Hepatocyte (in vitro differentiated cells): ENCODE measurements around the gene ERICH2.

Experiments
- CTCF ChIP-seq: fragments of 200-600 bp; sonication (generic); IDR thresholded peaks from 2 replicates; pipeline ENCODE4 v1.5.1; 2016; ENCODE audit warnings: antibody characterized with exemption, mild to moderate bottlenecking; ENCODE audit not compliant: poor library complexity
- EZH2 ChIP-seq: fragments of 200-600 bp; sonication (generic); IDR thresholded peaks from 2 replicates; pipeline ENCODE4 v1.6.1; 2016; ENCODE audit warnings: antibody characterized with exemption, mild to moderate bottlenecking, borderline replicate concordance
- EZH2phosphoT487 ChIP-seq: fragments of 200-600 bp; sonication (generic); IDR thresholded peaks from one replicate; pipeline ENCODE4 v1.6.1; 2018; ENCODE audit warnings: antibody characterized with exemption, mild to moderate bottlenecking, low read depth, moderate library complexity; ENCODE audit not compliant: unreplicated experiment, severe bottlenecking

DNA sequence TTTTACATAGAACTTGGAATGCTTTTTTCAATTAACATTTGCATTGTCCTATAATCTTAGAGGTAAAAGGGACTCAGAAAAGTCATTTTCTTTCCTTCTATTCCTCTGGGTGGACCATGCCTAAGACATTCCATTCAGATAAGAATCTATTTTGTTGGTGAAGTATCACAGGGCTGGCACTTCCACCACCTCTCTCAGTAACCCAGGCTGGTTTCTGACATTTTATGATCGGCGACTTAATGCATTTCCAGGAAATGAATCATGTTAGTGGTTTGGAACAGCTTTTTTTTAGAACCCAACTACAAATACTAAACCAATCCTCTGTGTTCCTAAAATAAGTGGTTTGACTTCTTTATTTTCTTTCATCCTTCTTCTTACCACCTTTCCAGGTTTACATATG lies 73.5 kb downstream of the ERICH2 start:
- TF ChIP-seq CTCF: no peak
- TF ChIP-seq EZH2: no peak
- TF ChIP-seq EZH2phosphoT487: no peak
